Left kidney (tissue), 2 donors: ENCODE data around the gene DNAJC10. TPM values are rescaled to one million over a fixed set of nuclear protein-coding genes. Genes with fewer than 3 reads are reported as not detected.
"Not testable (repeated sequence)": the region's sequence is repeated elsewhere in the genome, so short reads cannot be mapped to it uniquely, and the experiment has no call there.

Source experiments
- DNase-seq: peaks from one replicate; pipeline ENCODE4 v3.0.0-alpha.2; 2013
- polyA plus RNA-seq: library from polyadenylated mRNA; unstranded; fragments of 120-200 nt; gene quantifications from one replicate; pipeline ENCODE4 v1.2.1, GENCODE V29; 2013; ENCODE audit not compliant: insufficient read length

The DNAJC10 gene
- polyA plus RNA-seq, 1 donor: 184 TPM

GRCh38 chr2:182718459-182718858 lies 2.4 kb downstream of the DNAJC10 start:
- DNase-seq: no peak

- not testable (repeated sequence) for DNase-seq
Observed at GRCh38 chr2:182719116-182719515, 3.1 kb downstream of the DNAJC10 start.

GRCh38 chr2:182724656-182725055 lies 8.6 kb downstream of the DNAJC10 start:
- no peak for DNase-seq

- DNase-seq: no peak
Observed at GRCh38 chr2:182726473-182726872, 10.4 kb downstream of the DNAJC10 start.

GRCh38 chr2:182728014-182728413 lies 12.0 kb downstream of the DNAJC10 start:
- no peak for DNase-seq

- DNase-seq: no peak
Observed at GRCh38 chr2:182729710-182730339, 13.8 kb downstream of the DNAJC10 start.

GRCh38 chr2:182730486-182730885 lies 14.4 kb downstream of the DNAJC10 start:
- DNase-seq: no peak

- DNase-seq: no peak
Observed at GRCh38 chr2:182732736-182733135, 16.7 kb downstream of the DNAJC10 start.

DNA sequence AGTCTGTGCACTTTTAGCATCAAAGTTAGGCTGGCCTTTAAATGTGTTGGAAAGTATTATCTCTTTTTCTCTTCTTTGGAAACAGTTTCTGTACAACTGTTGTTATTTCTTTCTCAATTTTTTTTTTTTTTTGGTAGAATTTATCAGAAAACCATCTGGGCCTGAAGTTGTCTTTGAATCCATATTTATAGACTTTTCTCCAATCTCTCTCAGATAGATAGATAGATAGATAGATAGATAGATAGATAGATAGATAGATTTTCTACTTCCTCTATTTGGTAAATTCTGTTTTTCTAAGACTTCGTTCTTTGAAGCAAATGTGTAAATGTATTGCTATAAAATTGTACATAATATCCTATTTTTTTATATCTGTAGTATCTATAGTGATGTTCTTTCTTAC lies 17.5 kb downstream of the DNAJC10 start:
- DNase-seq: no peak

- not testable (repeated sequence) for DNase-seq
Observed at GRCh38 chr2:182736856-182737255, 20.8 kb downstream of the DNAJC10 start.

GRCh38 chr2:182740701-182741100 lies 24.6 kb downstream of the DNAJC10 start:
- DNase-seq: no peak

- no peak for DNase-seq
Observed at GRCh38 chr2:182741620-182742019, 25.6 kb downstream of the DNAJC10 start.

GRCh38 chr2:182744490-182744889 lies 28.4 kb downstream of the DNAJC10 start:
- DNase-seq: no peak

DNA sequence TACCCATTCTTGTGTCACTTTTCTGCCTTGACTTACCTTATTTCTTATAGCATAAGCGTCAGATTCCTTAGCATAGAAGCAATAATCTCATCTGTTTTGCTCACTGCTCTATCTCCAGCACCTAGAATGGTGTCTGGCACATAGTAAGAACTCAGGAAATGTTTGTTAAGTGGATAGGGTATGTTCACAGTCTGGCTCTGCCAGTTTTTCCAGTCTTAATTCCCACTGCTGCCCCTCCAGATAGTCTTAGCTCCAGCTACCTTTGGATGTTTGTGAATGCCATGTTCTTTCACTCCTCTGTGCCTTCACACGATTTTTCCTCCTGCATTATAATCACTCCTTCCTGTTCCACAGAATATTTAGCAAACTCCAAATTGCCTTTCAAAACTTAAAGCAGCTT lies 29.0 kb downstream of the DNAJC10 start:
- no peak for DNase-seq

DNA sequence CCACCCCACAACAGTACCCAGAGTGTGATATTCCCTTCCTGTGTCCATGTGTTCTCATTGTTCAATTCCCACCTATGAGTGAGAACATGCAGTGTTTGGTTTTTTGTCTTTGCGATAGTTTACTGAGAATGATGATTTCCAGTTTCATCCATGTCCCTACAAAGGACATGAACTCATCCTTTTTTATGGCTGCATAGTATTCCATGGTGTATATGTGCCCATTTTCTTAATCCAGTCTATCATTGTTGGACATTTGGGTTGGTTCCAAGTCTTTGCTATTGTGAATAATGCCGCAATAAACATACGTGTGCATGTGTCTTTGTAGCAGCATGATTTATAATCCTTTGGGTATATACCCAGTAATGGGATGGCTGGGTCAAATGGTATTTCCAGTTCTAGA lies 29.8 kb downstream of the DNAJC10 start:
- not testable (repeated sequence) for DNase-seq

GRCh38 chr2:182754231-182754630 lies 38.2 kb downstream of the DNAJC10 start:
- DNase-seq: no peak

DNA sequence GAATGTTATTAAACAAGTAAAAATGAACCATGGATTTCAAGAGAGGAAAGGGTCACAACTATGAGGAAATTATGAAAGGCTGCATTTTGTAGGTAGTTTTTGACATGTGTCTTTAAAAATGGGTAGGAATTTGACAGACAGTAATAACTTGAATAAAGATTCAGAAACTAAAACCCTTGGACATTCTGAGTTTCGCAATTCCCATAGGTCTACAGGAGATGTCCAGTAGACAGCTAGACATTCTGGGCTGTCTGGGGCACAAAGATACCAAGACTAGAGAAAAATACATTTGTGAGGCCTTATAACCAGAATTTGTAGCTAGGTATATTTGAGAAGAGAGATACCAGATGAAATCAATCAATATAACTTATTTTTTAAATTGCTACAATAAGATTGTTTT lies 42.3 kb downstream of the DNAJC10 start:
- DNase-seq: no peak

- no peak for DNase-seq
Observed at GRCh38 chr2:182761903-182762302, 45.8 kb downstream of the DNAJC10 start.

GRCh38 chr2:182763311-182763912 lies 47.4 kb downstream of the DNAJC10 start:
- peak; percentile 10 for DNase-seq

DNA sequence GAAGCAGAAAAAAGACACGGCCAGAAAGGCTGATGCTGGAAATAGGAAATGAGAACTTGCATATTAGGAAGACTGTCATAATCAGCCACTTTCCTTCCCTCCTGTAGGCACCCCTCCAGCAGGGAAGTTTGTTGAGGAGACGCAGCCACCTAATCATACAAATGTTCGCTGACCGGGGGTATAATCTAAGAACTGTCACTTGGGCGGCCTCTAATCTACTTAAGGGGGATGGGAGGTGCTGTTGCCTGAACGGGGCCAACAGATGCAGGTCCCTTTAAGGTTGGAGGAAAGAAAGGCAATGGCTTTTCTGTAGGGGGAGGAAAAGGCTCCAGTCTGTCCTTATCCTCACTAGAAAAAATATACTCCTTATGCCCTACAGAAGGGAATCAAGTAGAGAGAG lies 50.6 kb downstream of the DNAJC10 start:
- DNase-seq: no peak

DNA sequence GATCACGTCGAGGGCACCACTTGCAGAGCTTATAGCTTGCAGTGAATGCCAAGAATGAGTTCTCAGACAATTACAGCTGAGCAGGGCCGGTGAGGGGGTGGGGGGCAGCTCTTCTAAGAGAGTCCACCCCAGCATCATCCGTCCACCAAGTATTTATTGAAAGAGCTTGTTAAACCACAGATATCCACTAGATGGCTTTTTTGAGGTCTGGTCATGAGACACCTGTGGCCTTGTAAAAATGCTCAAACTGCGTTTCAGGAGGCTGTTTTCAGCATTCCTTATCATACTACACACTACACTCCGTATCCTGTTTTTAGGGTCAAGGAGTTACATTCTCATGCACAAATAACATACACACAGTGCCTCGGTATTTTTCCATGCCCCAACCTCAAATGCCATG lies 51.5 kb downstream of the DNAJC10 start:
- peak; percentile 10 for DNase-seq

DNA sequence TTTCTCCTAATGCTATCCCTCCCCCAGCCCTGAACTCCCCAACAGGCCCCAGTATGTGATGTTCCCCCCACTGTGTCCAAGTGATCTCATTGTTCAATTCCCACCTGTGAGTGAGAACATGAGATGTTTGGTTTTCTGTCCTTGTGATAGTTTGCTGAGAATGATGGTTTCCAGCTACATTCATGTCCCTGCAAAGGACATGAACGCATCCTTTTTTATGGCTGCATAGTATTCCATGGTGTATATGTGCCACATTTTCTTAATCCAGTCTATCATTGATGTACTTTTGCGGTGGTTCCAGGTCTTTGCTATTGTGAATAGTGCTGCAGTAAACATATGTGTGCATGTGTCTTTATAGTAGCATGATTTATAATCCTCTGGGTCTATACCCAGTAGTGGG lies 52.9 kb downstream of the DNAJC10 start:
- DNase-seq: not testable (repeated sequence)

GRCh38 chr2:182779323-182779722 lies 63.3 kb downstream of the DNAJC10 start:
- no peak for DNase-seq

- not testable (repeated sequence) for DNase-seq
Observed at GRCh38 chr2:182781099-182781498, 65.0 kb downstream of the DNAJC10 start.
